ENCODE data around the gene HSBP1L1. TPM values are rescaled to one million over a fixed set of nuclear protein-coding genes. Genes with fewer than 3 reads are reported as not detected.

HSBP1L1 gene
- 19.8 and 20.5 TPM in 2 replicates for polyA plus RNA-seq (2013)

- Histone ChIP-seq H3K79me1 (ENCODE audit: low read length) (peaks cover 11% of the 10 kb centered on the region), H3K36me3 (ENCODE audit: control insufficient read depth in 1 of 2, insufficient read depth in 2 of 2, low read length in 2 of 2) (peaks cover 5% of the 10 kb centered on the region in 2 experiments), H3K4me1 (ENCODE audit: control insufficient read depth in 1 of 2, insufficient read depth in 2 of 2, low read length in 2 of 2) (peaks cover 21 to 23% of the 10 kb centered on the region in 2 experiments), H2BK5ac (ENCODE audit: low read depth, low read length, poor library complexity) (peak within 1 kb of the TSS; percentile 64), H4K91ac (ENCODE audit: low read depth, low read length) (peak within 1 kb of the TSS; percentile 99), H2BK120ac (ENCODE audit: insufficient read depth, low read length, poor library complexity) (peak within 1 kb of the TSS; percentile 92), H4K8ac (ENCODE audit: low read depth, low read length) (peak within 1 kb of the TSS; percentile 85), H2AFZ (ENCODE audit: insufficient read depth, low read length, poor library complexity) (peak within 1 kb of the TSS; percentile 88), H3K4ac (ENCODE audit: low read depth, low read length) (peak within 1 kb of the TSS; percentile 93), H3K4me3 (ENCODE audit: low read depth, low read length) (peak within 1 kb of the TSS; percentile 71), H3K9me3 (ENCODE audit: insufficient read depth, low read depth, low read length) (no peaks in the 10 kb centered on the region), H4K12ac (ENCODE audit: low read depth, low read length) (peak within 1 kb of the TSS; percentile 95), H3K79me2 (ENCODE audit: control insufficient read depth, insufficient read depth, low read length, poor library complexity) (peaks cover 9% of the 10 kb centered on the region), H3K14ac (ENCODE audit: low read length) (peak within 1 kb of the TSS; percentile 95), H3K27ac (ENCODE audit: low read depth, low read length) (peak within 1 kb of the TSS; percentile 84), H2AK5ac (ENCODE audit: low read length) (peak within 1 kb of the TSS; percentile 97), H3K27me3 (ENCODE audit: insufficient read depth, low read length) (no peaks in the 10 kb centered on the region), H3K18ac (ENCODE audit: low read length) (peak within 1 kb of the TSS; percentile 97), H3K23ac (ENCODE audit: low read length) (no peak within 1 kb of the TSS), H3K4me2 (ENCODE audit: low read length) (peak within 1 kb of the TSS; percentile 86), H3K9ac (ENCODE audit: low read length) (peak within 1 kb of the TSS; percentile 31), H2BK12ac (ENCODE audit: low read length) (peak within 1 kb of the TSS; percentile 62)
- peak; percentile 91 to 94 for DNase-seq
- WGBS (ENCODE audit: extremely low coverage, insufficient coverage, insufficient read length): no CpG with 5 or more reads among the region's 73 CpGs
Observed at GRCh38 chr18:79964330-79965118, at the start of gene HSBP1L1. Gene HSBP1L1, plus strand, starts transcription at chr18:79964643. Its CDS starts 93 bp downstream, at chr18:79964736.

GRCh38 chr18:79915161-79916127, 49.0 kb upstream of the HSBP1L1 start:
- Histone ChIP-seq H3K4me1 (ENCODE audit: control insufficient read depth in 1 of 2, insufficient read depth in 2 of 2, low read length in 2 of 2) (no peaks in the 10 kb centered on the region), H3K27me3 (ENCODE audit: insufficient read depth, low read length) (no peaks in the 10 kb centered on the region), H2BK5ac (ENCODE audit: low read depth, low read length, poor library complexity) (no peak overlapping the region), H2AK5ac (ENCODE audit: low read length) (no peak overlapping the region), H4K91ac (ENCODE audit: low read depth, low read length) (no peak overlapping the region), H3K4me2 (ENCODE audit: low read length) (no peak overlapping the region), H2BK120ac (ENCODE audit: insufficient read depth, low read length, poor library complexity) (no peak overlapping the region), H2BK12ac (ENCODE audit: low read length) (no peak overlapping the region), H3K23ac (ENCODE audit: low read length) (no peak overlapping the region), H3K4ac (ENCODE audit: low read depth, low read length) (no peak overlapping the region), H3K14ac (ENCODE audit: low read length) (no peak overlapping the region), H2AFZ (ENCODE audit: insufficient read depth, low read length, poor library complexity) (no peak overlapping the region), H3K9ac (ENCODE audit: low read length) (no peak overlapping the region), H3K36me3 (ENCODE audit: control insufficient read depth in 1 of 2, insufficient read depth in 2 of 2, low read length in 2 of 2) (peaks cover 23 to 26% of the 10 kb centered on the region in 2 experiments), H3K27ac (ENCODE audit: low read depth, low read length) (no peak overlapping the region), H3K9me3 (ENCODE audit: insufficient read depth, low read depth, low read length) (peaks cover 24% of the 10 kb centered on the region), H3K79me2 (ENCODE audit: control insufficient read depth, insufficient read depth, low read length, poor library complexity) (no peaks in the 10 kb centered on the region), H3K18ac (ENCODE audit: low read length) (no peak overlapping the region), H4K8ac (ENCODE audit: low read depth, low read length) (no peak overlapping the region), H4K12ac (ENCODE audit: low read depth, low read length) (no peak overlapping the region), H3K79me1 (ENCODE audit: low read length) (no peaks in the 10 kb centered on the region), H3K4me3 (ENCODE audit: low read depth, low read length) (no peak overlapping the region)
- WGBS (ENCODE audit: extremely low coverage, insufficient coverage, insufficient read length): no CpG with 5 or more reads among the region's 50 CpGs
- no peak for DNase-seq

- Histone ChIP-seq H3K4me3 (ENCODE audit: low read depth, low read length) (no peak overlapping the region), H2BK5ac (ENCODE audit: low read depth, low read length, poor library complexity) (no peak overlapping the region), H2AK5ac (ENCODE audit: low read length) (no peak overlapping the region), H3K18ac (ENCODE audit: low read length) (no peak overlapping the region), H3K27me3 (ENCODE audit: insufficient read depth, low read length) (no peaks in the 10 kb centered on the region), H3K4ac (ENCODE audit: low read depth, low read length) (no peak overlapping the region), H4K8ac (ENCODE audit: low read depth, low read length) (no peak overlapping the region), H3K79me1 (ENCODE audit: low read length) (no peaks in the 10 kb centered on the region), H4K12ac (ENCODE audit: low read depth, low read length) (no peak overlapping the region), H2BK12ac (ENCODE audit: low read length) (no peak overlapping the region), H3K4me1 (ENCODE audit: control insufficient read depth in 1 of 2, insufficient read depth in 2 of 2, low read length in 2 of 2) (no peaks in the 10 kb centered on the region), H3K9me3 (ENCODE audit: insufficient read depth, low read depth, low read length) (peaks cover 24% of the 10 kb centered on the region), H3K4me2 (ENCODE audit: low read length) (no peak overlapping the region), H3K27ac (ENCODE audit: low read depth, low read length) (no peak overlapping the region), H4K91ac (ENCODE audit: low read depth, low read length) (no peak overlapping the region), H3K79me2 (ENCODE audit: control insufficient read depth, insufficient read depth, low read length, poor library complexity) (no peaks in the 10 kb centered on the region), H3K14ac (ENCODE audit: low read length) (no peak overlapping the region), H2AFZ (ENCODE audit: insufficient read depth, low read length, poor library complexity) (no peak overlapping the region), H3K9ac (ENCODE audit: low read length) (no peak overlapping the region), H3K23ac (ENCODE audit: low read length) (no peak overlapping the region), H2BK120ac (ENCODE audit: insufficient read depth, low read length, poor library complexity) (no peak overlapping the region), H3K36me3 (ENCODE audit: control insufficient read depth in 1 of 2, insufficient read depth in 2 of 2, low read length in 2 of 2) (peaks cover 23 to 26% of the 10 kb centered on the region in 2 experiments)
- no CpG with 5 or more reads among the region's 26 CpGs for WGBS (ENCODE audit: extremely low coverage, insufficient coverage, insufficient read length)
- DNase-seq: no peak
Observed at GRCh38 chr18:79916128-79916494, 48.3 kb upstream of the HSBP1L1 start.

- no peak for DNase-seq
- H3K23ac ChIP-seq (ENCODE audit: low read length): no peak overlapping the region
- no peak overlapping the region for H4K91ac ChIP-seq (ENCODE audit: low read depth, low read length)
- H2BK120ac ChIP-seq (ENCODE audit: insufficient read depth, low read length, poor library complexity): no peak overlapping the region
- H3K27ac ChIP-seq (ENCODE audit: low read depth, low read length): no peak overlapping the region
- H2BK5ac ChIP-seq (ENCODE audit: low read depth, low read length, poor library complexity): no peak overlapping the region
- H2BK12ac ChIP-seq (ENCODE audit: low read length): no peak overlapping the region
- no peak overlapping the region for H4K12ac ChIP-seq (ENCODE audit: low read depth, low read length)
- no peak overlapping the region for H3K14ac ChIP-seq (ENCODE audit: low read length)
- no peak overlapping the region for H3K18ac ChIP-seq (ENCODE audit: low read length)
- no peaks in the 10 kb centered on the region for H3K79me1 ChIP-seq (ENCODE audit: low read length)
- no peak overlapping the region for H3K4ac ChIP-seq (ENCODE audit: low read depth, low read length)
- WGBS (ENCODE audit: extremely low coverage, insufficient coverage, insufficient read length): no CpG with 5 or more reads among the region's 24 CpGs
- H3K27me3 ChIP-seq (ENCODE audit: insufficient read depth, low read length): no peaks in the 10 kb centered on the region
- no peak overlapping the region for H2AK5ac ChIP-seq (ENCODE audit: low read length)
- H2AFZ ChIP-seq (ENCODE audit: insufficient read depth, low read length, poor library complexity): no peak overlapping the region
- H3K79me2 ChIP-seq (ENCODE audit: control insufficient read depth, insufficient read depth, low read length, poor library complexity): no peaks in the 10 kb centered on the region
- H3K36me3 ChIP-seq (ENCODE audit: control insufficient read depth in 1 of 2, insufficient read depth in 2 of 2, low read length in 2 of 2): peaks cover 23 to 26% of the 10 kb centered on the region in 2 experiments
- no peak overlapping the region for H3K4me3 ChIP-seq (ENCODE audit: low read depth, low read length)
- H3K9me3 ChIP-seq (ENCODE audit: insufficient read depth, low read depth, low read length): peaks cover 22% of the 10 kb centered on the region
- H4K8ac ChIP-seq (ENCODE audit: low read depth, low read length): no peak overlapping the region
- no peak overlapping the region for H3K9ac ChIP-seq (ENCODE audit: low read length)
- H3K4me2 ChIP-seq (ENCODE audit: low read length): no peak overlapping the region
- no peaks in the 10 kb centered on the region for H3K4me1 ChIP-seq (ENCODE audit: control insufficient read depth in 1 of 2, insufficient read depth in 2 of 2, low read length in 2 of 2)
Observed at GRCh38 chr18:79916546-79917168, 47.8 kb upstream of the HSBP1L1 start.

Data from trophoblast cell (in vitro differentiated cells and primary cell).